Kidney epithelial cell (primary cell): ENCODE measurements around the gene TMEM52B. TPM values are rescaled to one million over a fixed set of nuclear protein-coding genes. Genes with fewer than 3 reads are reported as not detected.

Experiments
- DNase-seq: peaks from one replicate; pipeline ENCODE4 v3.0.0-alpha.2; 2010; ENCODE audit warnings: low read depth
- H3K27me3 ChIP-seq: 2 replicates; pipeline ENCODE4 v1.6.0; 2011; ENCODE audit warnings: low read length; ENCODE audit not compliant: control insufficient read depth, insufficient read depth
- H3K36me3 ChIP-seq: 2 replicates; pipeline ENCODE4 v1.5.1; 2011; ENCODE audit warnings: low read length; ENCODE audit not compliant: control insufficient read depth, insufficient read depth
- H3K4me3 ChIP-seq: 2 replicates; pipeline ENCODE4 v1.5.1; 2011; ENCODE audit warnings: low read depth, mild to moderate bottlenecking, control low read depth, low read length
- total RNA-seq: library from RNA; depleted of rRNA; stranded (reverse); fragments of >200 nt; gene quantifications from 2 replicates; pipeline ENCODE4 v1.2.3, GENCODE V29; 2015
- TF ChIP-seq, protein P1 (sequence below): IDR thresholded peaks from 2 replicates; pipeline ENCODE4 v1.5.1; 2011; ENCODE audit warnings: mild to moderate bottlenecking, moderate library complexity, low read length, control low read depth, inconsistent platforms; ENCODE audit not compliant: insufficient read depth, poor library complexity, severe bottlenecking

Gene TMEM52B
- 0.48 TPM in 1 of 2 replicates, not detected in the other for total RNA-seq

DNA sequence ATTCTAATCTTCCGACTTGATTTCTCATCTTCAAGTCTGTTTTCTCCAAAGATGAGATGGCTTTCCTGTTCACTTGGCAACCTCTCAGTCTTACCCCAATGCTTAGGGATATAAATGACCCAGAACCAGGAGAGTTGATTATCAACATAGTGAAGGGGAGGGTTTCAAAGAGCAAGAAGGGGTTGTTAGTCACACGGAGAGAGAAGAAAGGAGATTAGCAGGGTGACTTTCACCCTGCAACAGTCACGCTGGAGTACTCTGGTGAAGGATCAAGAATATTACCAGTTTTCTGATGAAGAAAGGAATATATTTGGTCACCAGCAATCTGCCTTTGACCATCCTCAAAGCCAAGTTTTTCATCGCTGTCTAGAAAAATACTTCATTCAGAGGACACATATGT is at the start of gene TMEM52B:
TSS of gene TMEM52B (plus strand) at position 212 of the 400 bp plus-strand sequence. CDS start 543 bp downstream, outside the sequence.
- TF ChIP-seq, protein P1, sequence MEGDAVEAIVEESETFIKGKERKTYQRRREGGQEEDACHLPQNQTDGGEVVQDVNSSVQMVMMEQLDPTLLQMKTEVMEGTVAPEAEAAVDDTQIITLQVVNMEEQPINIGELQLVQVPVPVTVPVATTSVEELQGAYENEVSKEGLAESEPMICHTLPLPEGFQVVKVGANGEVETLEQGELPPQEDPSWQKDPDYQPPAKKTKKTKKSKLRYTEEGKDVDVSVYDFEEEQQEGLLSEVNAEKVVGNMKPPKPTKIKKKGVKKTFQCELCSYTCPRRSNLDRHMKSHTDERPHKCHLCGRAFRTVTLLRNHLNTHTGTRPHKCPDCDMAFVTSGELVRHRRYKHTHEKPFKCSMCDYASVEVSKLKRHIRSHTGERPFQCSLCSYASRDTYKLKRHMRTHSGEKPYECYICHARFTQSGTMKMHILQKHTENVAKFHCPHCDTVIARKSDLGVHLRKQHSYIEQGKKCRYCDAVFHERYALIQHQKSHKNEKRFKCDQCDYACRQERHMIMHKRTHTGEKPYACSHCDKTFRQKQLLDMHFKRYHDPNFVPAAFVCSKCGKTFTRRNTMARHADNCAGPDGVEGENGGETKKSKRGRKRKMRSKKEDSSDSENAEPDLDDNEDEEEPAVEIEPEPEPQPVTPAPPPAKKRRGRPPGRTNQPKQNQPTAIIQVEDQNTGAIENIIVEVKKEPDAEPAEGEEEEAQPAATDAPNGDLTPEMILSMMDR, result no peak
- Histone ChIP-seq H3K27me3 (no peaks in the 10 kb centered on the region), H3K36me3 (no peaks in the 10 kb centered on the region), H3K4me3 (no peak within 1 kb of the TSS)
- no peak for DNase-seq

DNA sequence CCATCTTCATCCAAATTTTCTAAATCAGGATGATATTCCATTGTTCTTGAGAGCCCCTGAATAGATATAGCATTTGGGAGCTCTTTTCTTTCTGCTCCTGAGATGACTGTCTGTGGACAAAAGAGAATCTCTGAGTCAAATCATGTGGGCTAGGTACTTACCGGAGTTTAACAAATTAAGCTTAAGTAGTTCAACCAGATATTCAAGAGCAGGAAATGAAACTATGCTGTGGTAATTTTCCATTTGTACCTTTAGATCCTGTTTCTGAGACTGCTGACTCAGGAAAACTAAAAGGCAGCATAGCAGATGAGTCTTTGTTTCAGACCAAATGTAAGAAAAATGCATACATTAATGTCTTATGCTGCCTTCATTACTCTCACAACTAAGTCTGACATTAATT is 48.8 kb upstream of the TMEM52B start, which contains the start of gene CLEC7A:
TSS of gene CLEC7A (minus strand) at position 158 of the 400 bp plus-strand sequence. CDS start at position 41, 117 bp downstream.
- no peak for DNase-seq
- no peaks in the 10 kb centered on the region for H3K27me3 ChIP-seq
- H3K4me3 ChIP-seq, result no peak within 1 kb of the TSS
- H3K36me3 ChIP-seq, result no peaks in the 10 kb centered on the region
- TF ChIP-seq, protein P1, result no peak

DNA sequence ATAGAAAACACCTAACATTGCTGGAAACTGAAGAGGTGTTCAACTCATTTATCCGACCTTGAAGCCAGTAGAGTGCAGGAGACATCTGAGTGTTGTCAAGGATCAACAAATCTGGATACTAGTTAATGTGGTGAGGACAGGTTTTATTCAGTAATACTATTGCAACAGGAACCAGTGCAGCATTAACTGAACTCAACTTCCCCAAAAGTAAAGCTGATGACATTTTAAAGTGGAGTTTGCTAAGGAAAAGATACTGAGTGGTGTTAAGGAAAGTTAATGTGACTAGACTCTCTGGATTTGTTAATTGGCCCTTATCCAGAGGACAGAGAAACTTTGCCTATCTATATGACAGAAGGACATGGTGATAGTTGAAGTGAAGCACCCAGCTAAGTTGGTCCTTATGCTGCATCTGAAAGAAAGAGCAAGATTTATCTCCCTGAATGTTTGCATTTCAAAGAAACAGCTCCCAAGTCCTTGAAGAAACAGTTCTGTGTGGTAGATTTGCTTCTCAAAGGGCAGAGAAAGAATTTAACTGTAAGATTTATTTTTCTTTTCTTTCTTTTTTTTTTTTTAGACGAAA is 47.6 kb upstream of the TMEM52B start:
- TF ChIP-seq, protein P1, result no peak
- Histone ChIP-seq H3K36me3 (no peaks in the 10 kb centered on the region), H3K27me3 (no peaks in the 10 kb centered on the region), H3K4me3 (no peak overlapping the region)
- DNase-seq, result no peak

DNA sequence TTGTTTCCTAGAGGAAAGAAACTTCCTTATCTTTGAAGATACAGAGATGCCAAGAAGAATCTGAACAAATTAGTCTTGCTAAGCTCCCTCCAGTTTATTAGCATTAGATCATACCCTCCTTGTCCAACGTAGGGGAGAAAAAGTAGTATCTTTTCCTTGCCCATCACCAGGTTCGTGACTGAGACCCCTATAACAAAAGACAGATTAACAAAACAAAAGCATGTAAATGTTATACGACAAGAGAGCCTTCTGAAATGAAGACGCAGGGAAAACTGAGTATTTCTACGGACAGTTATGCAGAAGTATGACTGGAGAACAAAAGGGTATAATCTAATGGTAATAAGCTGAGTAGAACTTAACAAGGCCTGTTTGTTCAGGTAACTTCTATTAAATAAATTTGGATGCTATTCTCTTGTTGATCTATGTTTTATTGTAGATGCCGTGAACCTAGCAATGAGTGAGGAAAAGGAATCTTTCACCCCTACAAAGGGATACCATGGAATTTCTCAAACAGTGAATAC is 45.9 kb upstream of the TMEM52B start:
- TF ChIP-seq, protein P1, result no peak
- no peak for DNase-seq
- no peaks in the 10 kb centered on the region for H3K27me3 ChIP-seq
- H3K36me3 ChIP-seq, result no peaks in the 10 kb centered on the region
- H3K4me3 ChIP-seq, result no peak overlapping the region

DNA sequence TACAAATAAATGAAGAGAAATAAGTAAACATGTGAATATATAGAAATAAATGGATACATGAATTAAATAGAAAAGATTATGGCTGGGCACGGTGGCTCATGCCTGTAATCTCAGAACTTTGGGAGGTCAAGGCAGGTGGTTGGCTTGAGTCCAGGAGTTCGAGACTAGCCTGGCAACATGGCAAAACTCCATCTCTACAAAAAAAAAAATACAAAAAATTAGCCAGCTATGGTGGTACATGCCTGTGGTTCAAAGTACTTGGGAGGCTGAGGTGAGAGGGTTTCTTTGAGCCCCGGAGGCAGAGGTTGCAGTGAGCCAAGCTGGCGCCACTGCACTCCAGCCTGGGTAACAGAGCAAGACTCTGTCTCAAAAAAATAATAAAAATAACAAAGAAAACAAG is 43.7 kb upstream of the TMEM52B start:
- no peak overlapping the region for H3K4me3 ChIP-seq
- no peak for DNase-seq
- TF ChIP-seq, protein P1, result no peak
- H3K27me3 ChIP-seq, result no peaks in the 10 kb centered on the region
- no peaks in the 10 kb centered on the region for H3K36me3 ChIP-seq

DNA sequence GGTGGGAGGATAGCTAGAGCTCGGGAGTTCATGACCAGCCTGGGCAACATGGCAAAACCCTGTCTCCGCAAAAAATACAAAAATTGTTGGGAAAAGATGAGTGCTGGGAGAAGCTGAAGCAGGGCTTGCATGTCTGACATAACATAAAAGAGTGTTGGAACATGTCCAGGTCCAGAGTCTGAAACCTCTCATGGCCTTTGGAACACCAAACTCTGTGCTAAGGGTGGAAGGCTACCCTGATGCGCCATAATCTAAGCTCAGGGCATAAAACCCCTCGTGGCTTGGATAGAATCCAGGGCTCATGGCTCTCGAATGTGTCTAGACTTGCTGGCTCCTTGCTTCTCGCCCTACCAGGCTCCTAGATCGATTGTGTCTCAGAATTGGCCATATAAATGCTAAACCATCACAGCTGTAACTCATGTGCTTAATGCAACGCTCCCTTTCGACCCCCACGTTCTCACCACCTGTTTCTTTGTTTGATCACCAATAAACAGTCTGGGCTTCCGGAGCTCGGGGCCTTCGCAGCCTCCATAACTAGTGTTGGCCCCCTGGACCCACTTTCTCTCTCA is 42.1 kb upstream of the TMEM52B start:
- Histone ChIP-seq H3K27me3 (no peaks in the 10 kb centered on the region), H3K4me3 (no peak overlapping the region), H3K36me3 (no peaks in the 10 kb centered on the region)
- TF ChIP-seq, protein P1, result no peak
- DNase-seq, result no peak
